DMS 273 (cell line): ENCODE data around the gene MYO1E.
"Not testable (repeated sequence)": the region's sequence is repeated elsewhere in the genome, so short reads cannot be mapped to it uniquely, and the experiment has no call there.

Experiments
- DNase-seq: peaks from one replicate; lab custom pipeline; 2025; ENCODE audit not compliant: unreplicated experiment; lab: John Stamatoyannopoulos, UW

Gene MYO1E

GRCh38 chr15:59387196-59387878, 14.7 kb upstream of the MYO1E start:
- not testable (repeated sequence) for DNase-seq

GRCh38 chr15:59385171-59385570, 12.5 kb upstream of the MYO1E start:
- no peak for DNase-seq

GRCh38 chr15:59384507-59384906, 11.8 kb upstream of the MYO1E start:
- DNase-seq, result no peak

- no peak for DNase-seq
These were observed 8.4 kb upstream of the MYO1E start for GRCh38 chr15:59380902-59381610.

- DNase-seq, result no peak
These were observed 6.9 kb upstream of the MYO1E start for GRCh38 chr15:59379531-59379930.

GRCh38 chr15:59378855-59379254, 6.2 kb upstream of the MYO1E start:
- no peak for DNase-seq

- no peak for DNase-seq
These were observed 5.3 kb upstream of the MYO1E start for GRCh38 chr15:59377924-59378323.

GRCh38 chr15:59376733-59377132, 4.1 kb upstream of the MYO1E start:
- DNase-seq, result no peak

- DNase-seq, result no peak
These were observed 544 bp upstream of the MYO1E start for GRCh38 chr15:59373215-59373614.

- DNase-seq, result peak; percentile 70
These were observed 966 bp downstream of the MYO1E start for GRCh38 chr15:59371458-59372351.

GRCh38 chr15:59369597-59369996, 3.1 kb downstream of the MYO1E start:
- DNase-seq, result no peak

- DNase-seq, result no peak
These were observed 5.6 kb downstream of the MYO1E start for GRCh38 chr15:59367022-59367451.

GRCh38 chr15:59366333-59367021, 6.2 kb downstream of the MYO1E start:
- no peak for DNase-seq

GRCh38 chr15:59364248-59364647, 8.4 kb downstream of the MYO1E start:
- no peak for DNase-seq

GRCh38 chr15:59362331-59362730, 10.3 kb downstream of the MYO1E start:
- DNase-seq, result no peak

- DNase-seq, result no peak
These were observed 11.8 kb downstream of the MYO1E start for GRCh38 chr15:59360896-59361295.

GRCh38 chr15:59360305-59360704, 12.4 kb downstream of the MYO1E start:
- DNase-seq, result peak; percentile 2

- no peak for DNase-seq
These were observed 16.9 kb downstream of the MYO1E start for GRCh38 chr15:59355730-59356129.

GRCh38 chr15:59354417-59355031, 18.1 kb downstream of the MYO1E start:
- no peak for DNase-seq

- DNase-seq, result no peak
These were observed 18.7 kb downstream of the MYO1E start for GRCh38 chr15:59353994-59354416.

- DNase-seq, result no peak
These were observed 20.0 kb downstream of the MYO1E start for GRCh38 chr15:59352683-59353082.
